ENCODE data around the gene BCL2.
A peak's percentile ranks its signal among the peaks of the same experiment; 100 is the strongest.
"Not testable (repeated sequence)": the region's sequence is repeated elsewhere in the genome, so short reads cannot be mapped to it uniquely, and the experiment has no call there.

Gene BCL2

GRCh38 chr18:63236921-63237846 is 82.4 kb downstream of the BCL2 start:
- peak; percentile 19 for DNase-seq (ENCODE audit: low spot score)
- FAIRE-seq: no peak

GRCh38 chr18:63236406-63236805 is 83.2 kb downstream of the BCL2 start:
- DNase-seq (ENCODE audit: low spot score) (no peak), FAIRE-seq (no peak)

- not testable (repeated sequence) for DNase-seq (ENCODE audit: low spot score); FAIRE-seq
Measured at GRCh38 chr18:63235920-63236319, 83.6 kb downstream of the BCL2 start.

- FAIRE-seq: no peak
Measured at GRCh38 chr18:63234841-63235240, 84.7 kb downstream of the BCL2 start.

GRCh38 chr18:63234432-63234831 is 85.1 kb downstream of the BCL2 start:
- DNase-seq (ENCODE audit: low spot score): no peak
- no peak for FAIRE-seq

More at GRCh38 chr18:63234841-63235240, 84.7 kb downstream of the BCL2 start:
- DNase-seq (ENCODE audit: low spot score): no peak

GRCh38 chr18:63233334-63233733 is 86.2 kb downstream of the BCL2 start:
- no peak for DNase-seq (ENCODE audit: low spot score)
- FAIRE-seq: no peak

GRCh38 chr18:63232826-63233225 is 86.7 kb downstream of the BCL2 start:
- FAIRE-seq: no peak
- DNase-seq (ENCODE audit: low spot score): no peak

GRCh38 chr18:63229971-63230370 is 89.6 kb downstream of the BCL2 start:
- DNase-seq (ENCODE audit: low spot score): no peak
- no peak for FAIRE-seq

- FAIRE-seq (no peak), DNase-seq (ENCODE audit: low spot score) (no peak)
Measured at GRCh38 chr18:63225434-63225833, 94.1 kb downstream of the BCL2 start.

GRCh38 chr18:63224630-63225029 is 94.9 kb downstream of the BCL2 start:
- FAIRE-seq: no peak
- DNase-seq (ENCODE audit: low spot score): no peak

- FAIRE-seq (no peak), DNase-seq (ENCODE audit: low spot score) (no peak)
Measured at GRCh38 chr18:63223837-63224236, 95.7 kb downstream of the BCL2 start.

- FAIRE-seq (no peak), DNase-seq (ENCODE audit: low spot score) (no peak)
Measured at GRCh38 chr18:63220903-63221302, 98.7 kb downstream of the BCL2 start.

GRCh38 chr18:63218472-63218871 is 101.1 kb downstream of the BCL2 start:
- DNase-seq (ENCODE audit: low spot score) (no peak), FAIRE-seq (peak; percentile 85)

GRCh38 chr18:63216516-63217311 is 102.9 kb downstream of the BCL2 start:
- FAIRE-seq (no peak), DNase-seq (ENCODE audit: low spot score) (no peak)

- FAIRE-seq (no peak), DNase-seq (ENCODE audit: low spot score) (no peak)
Measured at GRCh38 chr18:63213936-63214671, 105.5 kb downstream of the BCL2 start.

- FAIRE-seq (no peak), DNase-seq (ENCODE audit: low spot score) (no peak)
Measured at GRCh38 chr18:63213331-63213900, 106.2 kb downstream of the BCL2 start.

GRCh38 chr18:63210521-63210920 is 109.0 kb downstream of the BCL2 start:
- FAIRE-seq (no peak), DNase-seq (ENCODE audit: low spot score) (no peak)

GRCh38 chr18:63208676-63209075 is 110.9 kb downstream of the BCL2 start:
- no peak for DNase-seq (ENCODE audit: low spot score)
- no peak for FAIRE-seq

GRCh38 chr18:63207835-63208234 is 111.7 kb downstream of the BCL2 start:
- FAIRE-seq (no peak), DNase-seq (ENCODE audit: low spot score) (no peak)

GRCh38 chr18:63207143-63207790 is 112.3 kb downstream of the BCL2 start:
- DNase-seq (ENCODE audit: low spot score) (no peak), FAIRE-seq (no peak)
